Transverse colon (tissue), 3 donors: ENCODE data around the gene KPTN.

ENCODE experiments used
- CTCF ChIP-seq, 5 experiments: fragments of 200-600 bp in 3 of 5; fragments of 450-650 bp in 2 of 5; sonication (generic) in 3 of 5; IDR thresholded peaks; 1 replicate in 2 of 5; 2 replicates in 3 of 5; pipeline ENCODE4 v1.5.1; 2016 to 2017; ENCODE audit warnings: antibody characterized with exemption in 5 of 5, inconsistent platforms in 3 of 5, mild to moderate bottlenecking in 2 of 5, moderate library complexity in 1 of 5
- EP300 ChIP-seq: sonication (generic); formaldehyde crosslinking; IDR thresholded peaks from one replicate; pipeline ENCODE4 v1.6.1; 2017; ENCODE audit warnings: antibody characterized with exemption, low read depth
- POLR2A ChIP-seq: fragments of 450-650 bp; IDR thresholded peaks from one replicate; pipeline ENCODE4 v1.6.1; 2016; ENCODE audit warnings: antibody characterized with exemption, mild to moderate bottlenecking, moderate library complexity

- no peak for TF ChIP-seq POLR2A
- no peak for TF ChIP-seq CTCF (IDR thresholded peaks at IDR 0.05)
- no peak for TF ChIP-seq EP300
Observed at GRCh38 chr19:47447470-47448359, 36.3 kb downstream of the KPTN start.
